Muscle of arm (tissue), 12 donors: ENCODE data around the gene TMEM263. TPM values are rescaled to one million over a fixed set of nuclear protein-coding genes. Genes with fewer than 3 reads are reported as not detected.

Experiments used
- polyA plus RNA-seq, 12 donors: library from polyadenylated mRNA; unstranded; fragments of 120-200 nt; gene quantifications; one replicate each; pipeline ENCODE4 v1.2.1, GENCODE V29; 2013; ENCODE audit not compliant: insufficient read length in 12 of 12

The TMEM263 gene
- polyA plus RNA-seq, 12 donors = 57.7 to 169 (median 74.8) TPM

Other genes starting within 250 kb of the TMEM263 start
- 10 to 100 TPM in 11 of 12 donors, not detected in 1; 13.4 to 23.1 (median 16.9) TPM for gene RIC8B, start 181.2 kb upstream of the TMEM263 start, polyA plus RNA-seq
- gene MTERF2, start 31.2 kb downstream of the TMEM263 start, polyA plus RNA-seq = 100 to 1,000 TPM in 1 of 12 donors, 10 to 100 TPM in 11; 24.6 to 132 (median 32.2) TPM
- gene CRY1, start 137.6 kb downstream of the TMEM263 start, polyA plus RNA-seq = 10 to 100 TPM in 11 of 12 donors, not detected in 1; 13.3 to 30.3 (median 16.9) TPM